GM23338 (cell line): Measurements from ENCODE around the gene ZNF837. TPM values are rescaled to one million over a fixed set of nuclear protein-coding genes. Genes with fewer than 3 reads are reported as not detected.

Source experiments
- ATAC-seq: fragments of 200-7000 bp; cut with Tn5 transposase; 3 replicates; pipeline ENCODE4 v1.9.1; 2020
- DNase-seq: peaks from one replicate; pipeline ENCODE4 v3.0.0-alpha.2; 2015; ENCODE audit warnings: low spot score
- H2AFZ ChIP-seq: fragments of 200-600 bp; sonication (generic); 2 replicates; pipeline ENCODE4 v1.8.0; 2016; ENCODE audit warnings: antibody characterized with exemption, mild to moderate bottlenecking, moderate library complexity
- H3F3A ChIP-seq: fragments of 200-600 bp; sonication (generic); replicated peaks from 2 replicates; pipeline ENCODE4 v1.8.0; 2017; ENCODE audit warnings: antibody characterized with exemption, mixed run types, low read depth
- H3K27ac ChIP-seq: fragments of 200-600 bp; sonication (generic); 2 replicates; pipeline ENCODE4 v1.6.1; 2016; ENCODE audit warnings: low read depth
- H3K27me3 ChIP-seq: fragments of 200-600 bp; sonication (generic); 2 replicates; pipeline ENCODE4 v1.8.0; 2016; ENCODE audit warnings: mild to moderate bottlenecking, mixed run types, moderate library complexity; ENCODE audit not compliant: insufficient read depth
- H3K36me3 ChIP-seq: fragments of 200-600 bp; sonication (generic); 2 replicates; pipeline ENCODE4 v1.8.0; 2016; ENCODE audit warnings: mild to moderate bottlenecking; ENCODE audit not compliant: insufficient read depth
- H3K4me1 ChIP-seq: fragments of 200-600 bp; sonication (generic); 2 replicates; pipeline ENCODE4 v1.8.0; 2016; ENCODE audit warnings: mild to moderate bottlenecking, moderate library complexity; ENCODE audit not compliant: insufficient read depth
- H3K4me2 ChIP-seq: fragments of 200-600 bp; sonication (generic); 2 replicates; pipeline ENCODE4 v1.7.1; 2017; ENCODE audit warnings: mixed run types
- H3K4me3 ChIP-seq: fragments of 200-600 bp; sonication (generic); 2 replicates; pipeline ENCODE4 v1.6.1; 2016; ENCODE audit warnings: mixed run types
- H3K79me2 ChIP-seq: fragments of 200-600 bp; sonication (generic); replicated peaks from 2 replicates; pipeline ENCODE4 v1.8.0; 2017; ENCODE audit warnings: mild to moderate bottlenecking; ENCODE audit not compliant: insufficient read depth
- H3K9me2 ChIP-seq: fragments of 200-600 bp; sonication (generic); 2 replicates; pipeline ENCODE4 v1.8.0; 2017; ENCODE audit not compliant: insufficient read depth
- H4K20me1 ChIP-seq: fragments of 200-600 bp; sonication (generic); replicated peaks from 2 replicates; pipeline ENCODE4 v1.8.0; 2017; ENCODE audit warnings: mild to moderate bottlenecking; ENCODE audit not compliant: insufficient read depth
- H3K27ac Mint-ChIP-seq: 2 replicates; pipeline ENCODE4 v1.8.0; 2020; ENCODE audit warnings: inconsistent platforms, mild to moderate bottlenecking, moderate library complexity, mixed read lengths
- H3K27me3 Mint-ChIP-seq: 3 replicates; pipeline ENCODE4 v1.8.0; 2022; ENCODE audit warnings: low read depth, mild to moderate bottlenecking, moderate library complexity, mixed read lengths, inconsistent platforms; ENCODE audit not compliant: insufficient read depth, poor library complexity
- H3K36me3 Mint-ChIP-seq: 3 replicates; pipeline ENCODE4 v1.8.0; 2021; ENCODE audit warnings: low read depth, mild to moderate bottlenecking, inconsistent platforms, moderate library complexity, mixed read lengths
- H3K4me1 Mint-ChIP-seq: 3 replicates; pipeline ENCODE4 v1.8.0; 2020; ENCODE audit warnings: mild to moderate bottlenecking, inconsistent platforms, mixed read lengths
- H3K4me3 Mint-ChIP-seq: 3 replicates; pipeline ENCODE4 v1.8.0; 2021; ENCODE audit warnings: moderate library complexity, mild to moderate bottlenecking, inconsistent platforms, mixed read lengths
- H3K9me3 Mint-ChIP-seq: 3 replicates; pipeline ENCODE4 v1.8.0; 2020; ENCODE audit warnings: moderate library complexity, mild to moderate bottlenecking, inconsistent platforms, mixed read lengths
- POLR2AphosphoS5 ChIP-seq: IDR thresholded peaks from 2 replicates; pipeline ENCODE4 v1.6.1; 2016; ENCODE audit warnings: antibody characterized with exemption, low read depth
- polyA plus RNA-seq: library from polyadenylated mRNA; unstranded; fragments of >200 nt; fragmentation: Nextera tagmentation; extraction: Ambion mirVana; gene quantifications from 2 replicates; pipeline ENCODE4 v1.2.1, GENCODE V29; 2016
- total RNA-seq: library from RNA; depleted of rRNA; stranded (reverse); fragments of >200 nt; shearing (Covaris generic); gene quantifications from 2 replicates; pipeline ENCODE4 v1.2.3, GENCODE V29; 2014
- TF ChIP-seq, protein P1 (sequence below): fragments of 250-450 bp; sonication (Bioruptor Pico); IDR thresholded peaks from 2 replicates; pipeline ENCODE4 v1.5.0; 2020; ENCODE audit warnings: mild to moderate bottlenecking, moderate library complexity
- TF ChIP-seq, protein P2 (sequence below), 2 experiments: fragments of 200-600 bp in 1 of 2; sonication (generic) in 1 of 2; conservative IDR thresholded peaks; 2 replicates each; pipeline versions ENCODE4 v1.5.1 to v1.6.1; 2016 to 2017; ENCODE audit warnings: antibody characterized with exemption in 2 of 2, low read depth in 2 of 2, mild to moderate bottlenecking in 2 of 2, moderate library complexity in 1 of 2
- TF ChIP-seq, protein P3 (sequence below): IDR thresholded peaks from one replicate; pipeline ENCODE4 v1.6.1; 2018; ENCODE audit warnings: antibody characterized with exemption; ENCODE audit not compliant: unreplicated experiment

The ZNF837 gene
- total and polyA plus RNA-seq, 2 experiments from 2014 or later, result 3.1 to 11.0 TPM

DNA sequence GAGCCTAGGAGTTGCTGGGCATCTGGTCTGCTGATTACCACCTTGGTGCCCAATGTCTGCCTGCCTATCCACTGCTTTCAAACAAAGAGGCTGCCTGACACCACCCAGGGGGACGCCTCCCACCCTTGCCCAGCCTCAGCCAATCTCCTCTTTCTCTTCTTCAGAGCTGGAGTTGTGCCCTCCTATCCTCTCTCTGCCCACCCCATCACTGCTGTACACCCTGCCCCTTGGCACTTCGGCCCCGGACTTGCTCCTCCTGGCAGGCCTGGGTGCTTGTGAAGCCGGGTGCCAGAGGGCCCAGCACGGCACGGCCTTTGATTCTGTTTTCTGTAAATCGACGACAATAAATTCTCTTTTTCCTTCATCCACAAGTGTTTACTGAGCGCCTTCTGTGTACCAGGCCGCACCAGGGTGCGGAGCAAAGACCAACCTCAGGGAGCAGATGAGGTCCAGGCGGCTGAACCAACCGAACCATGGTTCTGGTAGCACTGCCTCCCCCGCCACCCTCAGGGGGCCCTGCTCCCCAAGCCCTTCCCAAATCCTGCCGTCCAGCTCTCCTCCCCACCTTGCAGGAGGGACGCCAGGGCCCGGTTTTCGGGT is 19.6 kb upstream of the ZNF837 start (continued):
- TF ChIP-seq, protein P1, sequence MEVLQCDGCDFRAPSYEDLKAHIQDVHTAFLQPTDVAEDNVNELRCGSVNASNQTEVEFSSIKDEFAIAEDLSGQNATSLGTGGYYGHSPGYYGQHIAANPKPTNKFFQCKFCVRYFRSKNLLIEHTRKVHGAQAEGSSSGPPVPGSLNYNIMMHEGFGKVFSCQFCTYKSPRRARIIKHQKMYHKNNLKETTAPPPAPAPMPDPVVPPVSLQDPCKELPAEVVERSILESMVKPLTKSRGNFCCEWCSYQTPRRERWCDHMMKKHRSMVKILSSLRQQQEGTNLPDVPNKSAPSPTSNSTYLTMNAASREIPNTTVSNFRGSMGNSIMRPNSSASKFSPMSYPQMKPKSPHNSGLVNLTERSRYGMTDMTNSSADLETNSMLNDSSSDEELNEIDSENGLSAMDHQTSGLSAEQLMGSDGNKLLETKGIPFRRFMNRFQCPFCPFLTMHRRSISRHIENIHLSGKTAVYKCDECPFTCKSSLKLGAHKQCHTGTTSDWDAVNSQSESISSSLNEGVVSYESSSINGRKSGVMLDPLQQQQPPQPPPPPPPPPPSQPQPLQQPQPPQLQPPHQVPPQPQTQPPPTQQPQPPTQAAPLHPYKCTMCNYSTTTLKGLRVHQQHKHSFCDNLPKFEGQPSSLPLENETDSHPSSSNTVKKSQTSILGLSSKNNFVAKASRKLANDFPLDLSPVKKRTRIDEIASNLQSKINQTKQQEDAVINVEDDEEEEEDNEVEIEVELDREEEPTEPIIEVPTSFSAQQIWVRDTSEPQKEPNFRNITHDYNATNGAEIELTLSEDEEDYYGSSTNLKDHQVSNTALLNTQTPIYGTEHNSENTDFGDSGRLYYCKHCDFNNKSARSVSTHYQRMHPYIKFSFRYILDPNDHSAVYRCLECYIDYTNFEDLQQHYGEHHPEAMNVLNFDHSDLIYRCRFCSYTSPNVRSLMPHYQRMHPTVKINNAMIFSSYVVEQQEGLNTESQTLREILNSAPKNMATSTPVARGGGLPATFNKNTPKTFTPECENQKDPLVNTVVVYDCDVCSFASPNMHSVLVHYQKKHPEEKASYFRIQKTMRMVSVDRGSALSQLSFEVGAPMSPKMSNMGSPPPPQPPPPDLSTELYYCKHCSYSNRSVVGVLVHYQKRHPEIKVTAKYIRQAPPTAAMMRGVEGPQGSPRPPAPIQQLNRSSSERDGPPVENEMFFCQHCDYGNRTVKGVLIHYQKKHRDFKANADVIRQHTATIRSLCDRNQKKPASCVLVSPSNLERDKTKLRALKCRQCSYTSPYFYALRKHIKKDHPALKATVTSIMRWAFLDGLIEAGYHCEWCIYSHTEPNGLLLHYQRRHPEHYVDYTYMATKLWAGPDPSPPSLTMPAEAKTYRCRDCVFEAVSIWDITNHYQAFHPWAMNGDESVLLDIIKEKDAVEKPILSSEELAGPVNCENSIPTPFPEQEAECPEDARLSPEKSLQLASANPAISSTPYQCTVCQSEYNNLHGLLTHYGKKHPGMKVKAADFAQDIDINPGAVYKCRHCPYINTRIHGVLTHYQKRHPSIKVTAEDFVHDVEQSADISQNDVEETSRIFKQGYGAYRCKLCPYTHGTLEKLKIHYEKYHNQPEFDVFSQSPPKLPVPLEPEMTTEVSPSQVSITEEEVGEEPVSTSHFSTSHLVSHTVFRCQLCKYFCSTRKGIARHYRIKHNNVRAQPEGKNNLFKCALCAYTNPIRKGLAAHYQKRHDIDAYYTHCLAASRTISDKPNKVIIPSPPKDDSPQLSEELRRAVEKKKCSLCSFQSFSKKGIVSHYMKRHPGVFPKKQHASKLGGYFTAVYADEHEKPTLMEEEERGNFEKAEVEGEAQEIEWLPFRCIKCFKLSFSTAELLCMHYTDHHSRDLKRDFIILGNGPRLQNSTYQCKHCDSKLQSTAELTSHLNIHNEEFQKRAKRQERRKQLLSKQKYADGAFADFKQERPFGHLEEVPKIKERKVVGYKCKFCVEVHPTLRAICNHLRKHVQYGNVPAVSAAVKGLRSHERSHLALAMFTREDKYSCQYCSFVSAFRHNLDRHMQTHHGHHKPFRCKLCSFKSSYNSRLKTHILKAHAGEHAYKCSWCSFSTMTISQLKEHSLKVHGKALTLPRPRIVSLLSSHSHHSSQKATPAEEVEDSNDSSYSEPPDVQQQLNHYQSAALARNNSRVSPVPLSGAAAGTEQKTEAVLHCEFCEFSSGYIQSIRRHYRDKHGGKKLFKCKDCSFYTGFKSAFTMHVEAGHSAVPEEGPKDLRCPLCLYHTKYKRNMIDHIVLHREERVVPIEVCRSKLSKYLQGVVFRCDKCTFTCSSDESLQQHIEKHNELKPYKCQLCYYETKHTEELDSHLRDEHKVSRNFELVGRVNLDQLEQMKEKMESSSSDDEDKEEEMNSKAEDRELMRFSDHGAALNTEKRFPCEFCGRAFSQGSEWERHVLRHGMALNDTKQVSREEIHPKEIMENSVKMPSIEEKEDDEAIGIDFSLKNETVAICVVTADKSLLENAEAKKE (CRISPR knock-in tag), result no peak
- no peak for TF ChIP-seq POLR2AphosphoS5

DNA sequence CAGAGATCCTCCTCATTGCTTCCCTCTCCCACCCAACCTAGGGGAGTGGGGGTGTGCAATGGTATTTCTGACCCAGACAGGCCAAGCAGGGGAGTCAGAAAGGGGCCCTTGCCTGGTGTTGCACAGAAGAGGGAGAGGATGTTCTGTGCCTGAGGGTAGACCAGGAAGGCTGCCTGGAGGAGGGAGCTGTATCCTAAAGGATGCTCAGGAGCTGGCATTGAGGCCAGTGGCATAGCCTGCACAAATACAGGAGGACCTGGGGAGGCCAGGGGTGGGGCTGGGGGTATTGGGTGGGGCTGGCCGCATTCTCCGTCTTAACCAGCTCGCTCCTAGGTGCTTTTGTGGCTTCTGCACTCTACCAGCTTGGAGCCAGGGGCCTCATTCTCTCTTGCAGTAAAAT is 19.1 kb upstream of the ZNF837 start:
- H3K4me3 Mint-ChIP-seq, result peak overlapping the region; percentile 3; the same call in 2 of the 3 replicates
- no peak for DNase-seq
- H3K27me3 ChIP-seq, result peaks cover 21% of the 10 kb centered on the region
- no peak overlapping the region for H3K27ac Mint-ChIP-seq
- no peak overlapping the region for H2AFZ ChIP-seq
- H3K36me3 ChIP-seq, result no peaks in the 10 kb centered on the region
- peaks cover 13% of the 10 kb centered on the region; the same call in 2 of the 3 replicates for H3K4me1 Mint-ChIP-seq
- H3K27ac ChIP-seq, result no peak overlapping the region
- ATAC-seq, result no peak
- H3K4me2 ChIP-seq, result no peak overlapping the region
- peaks cover 3% of the 10 kb centered on the region; the same call in 1 of the 3 replicates for H3K9me3 Mint-ChIP-seq
- no peak overlapping the region for H3K4me3 ChIP-seq
- no peaks in the 10 kb centered on the region for H4K20me1 ChIP-seq
- no peaks in the 10 kb centered on the region for H3K79me2 ChIP-seq
- peaks cover 35% of the 10 kb centered on the region for H3K27me3 Mint-ChIP-seq
- peaks cover 5% of the 10 kb centered on the region; the same call in 1 of the 2 replicates for H3K4me1 ChIP-seq
- no peak for TF ChIP-seq POLR2AphosphoS5
- TF ChIP-seq, protein P2, sequence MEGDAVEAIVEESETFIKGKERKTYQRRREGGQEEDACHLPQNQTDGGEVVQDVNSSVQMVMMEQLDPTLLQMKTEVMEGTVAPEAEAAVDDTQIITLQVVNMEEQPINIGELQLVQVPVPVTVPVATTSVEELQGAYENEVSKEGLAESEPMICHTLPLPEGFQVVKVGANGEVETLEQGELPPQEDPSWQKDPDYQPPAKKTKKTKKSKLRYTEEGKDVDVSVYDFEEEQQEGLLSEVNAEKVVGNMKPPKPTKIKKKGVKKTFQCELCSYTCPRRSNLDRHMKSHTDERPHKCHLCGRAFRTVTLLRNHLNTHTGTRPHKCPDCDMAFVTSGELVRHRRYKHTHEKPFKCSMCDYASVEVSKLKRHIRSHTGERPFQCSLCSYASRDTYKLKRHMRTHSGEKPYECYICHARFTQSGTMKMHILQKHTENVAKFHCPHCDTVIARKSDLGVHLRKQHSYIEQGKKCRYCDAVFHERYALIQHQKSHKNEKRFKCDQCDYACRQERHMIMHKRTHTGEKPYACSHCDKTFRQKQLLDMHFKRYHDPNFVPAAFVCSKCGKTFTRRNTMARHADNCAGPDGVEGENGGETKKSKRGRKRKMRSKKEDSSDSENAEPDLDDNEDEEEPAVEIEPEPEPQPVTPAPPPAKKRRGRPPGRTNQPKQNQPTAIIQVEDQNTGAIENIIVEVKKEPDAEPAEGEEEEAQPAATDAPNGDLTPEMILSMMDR (conservative IDR thresholded peaks at IDR 0.05; ENCODE audit: low read depth in 2 of 2), result no peak
- TF ChIP-seq, protein P3, sequence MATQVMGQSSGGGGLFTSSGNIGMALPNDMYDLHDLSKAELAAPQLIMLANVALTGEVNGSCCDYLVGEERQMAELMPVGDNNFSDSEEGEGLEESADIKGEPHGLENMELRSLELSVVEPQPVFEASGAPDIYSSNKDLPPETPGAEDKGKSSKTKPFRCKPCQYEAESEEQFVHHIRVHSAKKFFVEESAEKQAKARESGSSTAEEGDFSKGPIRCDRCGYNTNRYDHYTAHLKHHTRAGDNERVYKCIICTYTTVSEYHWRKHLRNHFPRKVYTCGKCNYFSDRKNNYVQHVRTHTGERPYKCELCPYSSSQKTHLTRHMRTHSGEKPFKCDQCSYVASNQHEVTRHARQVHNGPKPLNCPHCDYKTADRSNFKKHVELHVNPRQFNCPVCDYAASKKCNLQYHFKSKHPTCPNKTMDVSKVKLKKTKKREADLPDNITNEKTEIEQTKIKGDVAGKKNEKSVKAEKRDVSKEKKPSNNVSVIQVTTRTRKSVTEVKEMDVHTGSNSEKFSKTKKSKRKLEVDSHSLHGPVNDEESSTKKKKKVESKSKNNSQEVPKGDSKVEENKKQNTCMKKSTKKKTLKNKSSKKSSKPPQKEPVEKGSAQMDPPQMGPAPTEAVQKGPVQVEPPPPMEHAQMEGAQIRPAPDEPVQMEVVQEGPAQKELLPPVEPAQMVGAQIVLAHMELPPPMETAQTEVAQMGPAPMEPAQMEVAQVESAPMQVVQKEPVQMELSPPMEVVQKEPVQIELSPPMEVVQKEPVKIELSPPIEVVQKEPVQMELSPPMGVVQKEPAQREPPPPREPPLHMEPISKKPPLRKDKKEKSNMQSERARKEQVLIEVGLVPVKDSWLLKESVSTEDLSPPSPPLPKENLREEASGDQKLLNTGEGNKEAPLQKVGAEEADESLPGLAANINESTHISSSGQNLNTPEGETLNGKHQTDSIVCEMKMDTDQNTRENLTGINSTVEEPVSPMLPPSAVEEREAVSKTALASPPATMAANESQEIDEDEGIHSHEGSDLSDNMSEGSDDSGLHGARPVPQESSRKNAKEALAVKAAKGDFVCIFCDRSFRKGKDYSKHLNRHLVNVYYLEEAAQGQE, result no peak
- peaks cover 18% of the 10 kb centered on the region for H3F3A ChIP-seq
- peaks cover 8% of the 10 kb centered on the region for H3K36me3 Mint-ChIP-seq
- H3K9me2 ChIP-seq, result no peaks in the 10 kb centered on the region
